NB4 (cell line): ENCODE measurements around the gene NIN.
A peak's percentile ranks its signal among the peaks of the same experiment; 100 is the strongest.

Experiments used
- DNase-seq: peaks from one replicate; pipeline ENCODE4 v3.0.0; 2010; ENCODE audit warnings: low read depth
- H3K4me3 ChIP-seq: one replicate; pipeline ENCODE4 v1.5.1; 2011; ENCODE audit warnings: mild to moderate bottlenecking, low read depth, low read length, moderate library complexity
- CTCF ChIP-seq: IDR thresholded peaks from one replicate; pipeline ENCODE4 v1.5.1; 2012; ENCODE audit warnings: low read depth, low read length
- MAX ChIP-seq: IDR thresholded peaks from 2 replicates; pipeline ENCODE4 v1.6.1; 2011; ENCODE audit warnings: low read depth, low read length
- MYC ChIP-seq: IDR thresholded peaks from 2 replicates; pipeline ENCODE4 v1.6.1; 2011; ENCODE audit warnings: low read depth, low read length
- POLR2A ChIP-seq: IDR thresholded peaks from 2 replicates; pipeline ENCODE4 v1.6.1; 2011; ENCODE audit warnings: mild to moderate bottlenecking; ENCODE audit not compliant: insufficient read length; ENCODE audit errors: extremely low read depth

The NIN gene

GRCh38 chr14:50837271-50837670 lies 6.3 kb upstream of the NIN start:
- no peak for DNase-seq

GRCh38 chr14:50836515-50836914 lies 5.6 kb upstream of the NIN start:
- no peak for TF ChIP-seq MAX
- TF ChIP-seq POLR2A: no peak
- no peak for TF ChIP-seq MYC
- no peak for TF ChIP-seq CTCF
- H3K4me3 ChIP-seq: no peak overlapping the region
- no peak for DNase-seq

More at GRCh38 chr14:50837271-50837670, 6.3 kb upstream of the NIN start:
- TF ChIP-seq CTCF: no peak
- TF ChIP-seq MYC: no peak
- no peak for TF ChIP-seq POLR2A
- no peak for TF ChIP-seq MAX
- H3K4me3 ChIP-seq: no peak overlapping the region

- no peak overlapping the region for H3K4me3 ChIP-seq
- DNase-seq: peak; percentile 61
- TF ChIP-seq CTCF (no peak), MAX (peak; percentile 38; the same call in 1 of the 2 replicates)
These were observed 4.3 kb upstream of the NIN start for GRCh38 chr14:50835280-50835679.

- no peak for DNase-seq
- no peak for TF ChIP-seq POLR2A
- TF ChIP-seq CTCF: no peak
- no peak for TF ChIP-seq MAX
- TF ChIP-seq MYC: no peak
- H3K4me3 ChIP-seq: no peak overlapping the region
These were observed 3.9 kb upstream of the NIN start for GRCh38 chr14:50834802-50835276.

- no peak for DNase-seq
- no peak overlapping the region for H3K4me3 ChIP-seq
- TF ChIP-seq MAX (no peak), CTCF (no peak), MYC (no peak), POLR2A (no peak)
These were observed 2.1 kb upstream of the NIN start for GRCh38 chr14:50832935-50833630.

- no peak for DNase-seq
- H3K4me3 ChIP-seq: peak overlapping the region; percentile 73
- TF ChIP-seq CTCF (no peak), MAX (no peak), MYC (no peak), POLR2A (no peak)
These were observed 785 bp upstream of the NIN start for GRCh38 chr14:50831726-50832168.
